Adipocyte (in vitro differentiated cells): ENCODE measurements around the gene AMPD1.

Experiments
- DNase-seq: peaks from one replicate; pipeline ENCODE4 v3.0.0-alpha.2; 2015; ENCODE audit warnings: low read depth
- H3K27me3 ChIP-seq: replicated peaks from 2 replicates; pipeline ENCODE4 v1.7.0; 2013; ENCODE audit warnings: mild to moderate bottlenecking, low read length, moderate library complexity; ENCODE audit not compliant: control insufficient read depth, insufficient read depth
- H3K36me3 ChIP-seq: 2 replicates; pipeline ENCODE4 v1.7.0; 2013; ENCODE audit warnings: low read length, mild to moderate bottlenecking, moderate library complexity; ENCODE audit not compliant: control insufficient read depth, insufficient read depth, severe bottlenecking
- H3K4me1 ChIP-seq: 2 replicates; pipeline ENCODE4 v1.7.0; 2013; ENCODE audit warnings: mild to moderate bottlenecking, low read length, moderate library complexity; ENCODE audit not compliant: control insufficient read depth, insufficient read depth
- H3K4me3 ChIP-seq: 2 replicates; pipeline ENCODE4 v1.7.0; 2013; ENCODE audit warnings: mild to moderate bottlenecking, low read length, moderate library complexity
- H3K9ac ChIP-seq: 2 replicates; pipeline ENCODE4 v1.7.0; 2013; ENCODE audit warnings: mild to moderate bottlenecking, low read length, moderate library complexity
- H3K9me3 ChIP-seq: 2 replicates; pipeline ENCODE4 v1.7.0; 2013; ENCODE audit warnings: mild to moderate bottlenecking, low read length, moderate library complexity; ENCODE audit not compliant: control insufficient read depth

Gene AMPD1

GRCh38 chr1:114696810-114697209 lies 1.5 kb upstream of the AMPD1 start:
- no peak overlapping the region for H3K9ac ChIP-seq
- DNase-seq, result no peak
- H3K4me1 ChIP-seq, result no peaks in the 10 kb centered on the region
- H3K4me3 ChIP-seq, result no peak overlapping the region
- H3K36me3 ChIP-seq, result no peaks in the 10 kb centered on the region
- H3K27me3 ChIP-seq, result no peaks in the 10 kb centered on the region
- H3K9me3 ChIP-seq, result no peaks in the 10 kb centered on the region

GRCh38 chr1:114694540-114695310 lies 621 bp downstream of the AMPD1 start:
- Histone ChIP-seq H3K9me3 (no peaks in the 10 kb centered on the region), H3K9ac (no peak overlapping the region), H3K4me3 (no peak overlapping the region), H3K36me3 (no peaks in the 10 kb centered on the region), H3K4me1 (no peaks in the 10 kb centered on the region), H3K27me3 (peaks cover 2% of the 10 kb centered on the region)
- no peak for DNase-seq

- H3K27me3 ChIP-seq, result peaks cover 16% of the 10 kb centered on the region
- no peak overlapping the region for H3K9ac ChIP-seq
- H3K4me3 ChIP-seq, result no peak overlapping the region
- H3K9me3 ChIP-seq, result no peaks in the 10 kb centered on the region
- H3K36me3 ChIP-seq, result no peaks in the 10 kb centered on the region
- no peaks in the 10 kb centered on the region for H3K4me1 ChIP-seq
- no peak for DNase-seq
These were observed 2.4 kb downstream of the AMPD1 start for GRCh38 chr1:114692947-114693346.

GRCh38 chr1:114691061-114691460 lies 4.3 kb downstream of the AMPD1 start:
- Histone ChIP-seq H3K4me3 (no peak overlapping the region), H3K36me3 (no peaks in the 10 kb centered on the region), H3K9me3 (no peaks in the 10 kb centered on the region), H3K27me3 (peaks cover 27% of the 10 kb centered on the region), H3K4me1 (no peaks in the 10 kb centered on the region), H3K9ac (no peak overlapping the region)
- no peak for DNase-seq

GRCh38 chr1:114690148-114690547 lies 5.2 kb downstream of the AMPD1 start:
- Histone ChIP-seq H3K4me3 (no peak overlapping the region), H3K27me3 (peaks cover 35% of the 10 kb centered on the region), H3K36me3 (no peaks in the 10 kb centered on the region), H3K4me1 (no peaks in the 10 kb centered on the region), H3K9me3 (no peaks in the 10 kb centered on the region), H3K9ac (no peak overlapping the region)
- no peak for DNase-seq

- DNase-seq, result no peak
- Histone ChIP-seq H3K4me1 (no peaks in the 10 kb centered on the region), H3K27me3 (peaks cover 42% of the 10 kb centered on the region), H3K9ac (no peak overlapping the region), H3K36me3 (no peaks in the 10 kb centered on the region), H3K4me3 (no peak overlapping the region), H3K9me3 (no peaks in the 10 kb centered on the region)
These were observed 6.8 kb downstream of the AMPD1 start for GRCh38 chr1:114688526-114688925.

- H3K4me1 ChIP-seq, result no peaks in the 10 kb centered on the region
- peaks cover 42% of the 10 kb centered on the region for H3K27me3 ChIP-seq
- H3K9me3 ChIP-seq, result no peaks in the 10 kb centered on the region
These were observed 9.5 kb downstream of the AMPD1 start for GRCh38 chr1:114685851-114686250.

GRCh38 chr1:114677691-114678090 lies 17.7 kb downstream of the AMPD1 start:
- no peaks in the 10 kb centered on the region for H3K4me1 ChIP-seq
- H3K27me3 ChIP-seq, result peaks cover 5% of the 10 kb centered on the region
- DNase-seq, result no peak

More at GRCh38 chr1:114685851-114686250, 9.5 kb downstream of the AMPD1 start:
- Histone ChIP-seq H3K9ac (no peak overlapping the region), H3K36me3 (no peaks in the 10 kb centered on the region), H3K4me3 (no peak overlapping the region)
- no peak for DNase-seq

GRCh38 chr1:114676115-114676514 lies 19.2 kb downstream of the AMPD1 start:
- H3K9ac ChIP-seq, result no peak overlapping the region

More at GRCh38 chr1:114677691-114678090, 17.7 kb downstream of the AMPD1 start:
- Histone ChIP-seq H3K9me3 (no peaks in the 10 kb centered on the region), H3K36me3 (no peaks in the 10 kb centered on the region), H3K4me3 (no peak overlapping the region), H3K9ac (no peak overlapping the region)

GRCh38 chr1:114671939-114672275 lies 23.4 kb downstream of the AMPD1 start:
- H3K9me3 ChIP-seq, result no peaks in the 10 kb centered on the region
- H3K36me3 ChIP-seq, result no peaks in the 10 kb centered on the region
- H3K4me1 ChIP-seq, result peaks cover 11% of the 10 kb centered on the region
- H3K27me3 ChIP-seq, result no peaks in the 10 kb centered on the region
- no peak overlapping the region for H3K9ac ChIP-seq
- DNase-seq, result no peak
- H3K4me3 ChIP-seq, result no peak overlapping the region

More at GRCh38 chr1:114676115-114676514, 19.2 kb downstream of the AMPD1 start:
- no peak overlapping the region for H3K4me3 ChIP-seq
- H3K27me3 ChIP-seq, result peaks cover 5% of the 10 kb centered on the region
- no peaks in the 10 kb centered on the region for H3K4me1 ChIP-seq
- DNase-seq, result no peak
- H3K36me3 ChIP-seq, result no peaks in the 10 kb centered on the region
- no peaks in the 10 kb centered on the region for H3K9me3 ChIP-seq

- no peaks in the 10 kb centered on the region for H3K36me3 ChIP-seq
- peak overlapping the region; percentile 17 for H3K9ac ChIP-seq
- peak; percentile 61 for DNase-seq
- H3K9me3 ChIP-seq, result no peaks in the 10 kb centered on the region
- H3K27me3 ChIP-seq, result no peaks in the 10 kb centered on the region
- peaks cover 11% of the 10 kb centered on the region for H3K4me1 ChIP-seq
- H3K4me3 ChIP-seq, result peak overlapping the region; percentile 37
These were observed 24.1 kb downstream of the AMPD1 start for GRCh38 chr1:114671011-114671938.
